Left renal cortex interstitium (tissue), 4 donors: ENCODE data around the gene SELENOO. TPM values are rescaled to one million over a fixed set of nuclear protein-coding genes. Genes with fewer than 3 reads are reported as not detected.
"Not testable (repeated sequence)": the region's sequence is repeated elsewhere in the genome, so short reads cannot be mapped to it uniquely, and the experiment has no call there.

Source experiments
- DNase-seq, 4 donors: peaks; one replicate each; pipeline ENCODE4 v3.0.0-alpha.2; 2013; ENCODE audit warnings: low read depth in 4 of 4, low spot score in 2 of 4, missing footprints in 1 of 4
- polyA plus RNA-seq, 4 donors: library from polyadenylated mRNA; unstranded; fragments of 120-200 nt; gene quantifications; one replicate each; pipeline ENCODE4 v1.2.1, GENCODE V29; 2013; ENCODE audit not compliant: insufficient read length in 4 of 4

SELENOO gene
- polyA plus RNA-seq, result 10 to 100 TPM; 16.3 to 33.8 (median 26.2) TPM

- peak in 2 of 4 donors; percentile 79 to 80 for DNase-seq
Observed at GRCh38 chr22:50200461-50201190, at the start of gene SELENOO. TSS of gene SELENOO (plus strand) at chr22:50201011. CDS start at chr22:50201037, 26 bp downstream.

GRCh38 chr22:50151571-50152537 lies 49.0 kb upstream of the SELENOO start:
- DNase-seq, result no peak

- DNase-seq, result no peak
Observed at GRCh38 chr22:50153056-50153755, 47.6 kb upstream of the SELENOO start.

- no peak for DNase-seq
Observed at GRCh38 chr22:50153756-50154140, 47.1 kb upstream of the SELENOO start.

GRCh38 chr22:50157709-50158375 lies 43.0 kb upstream of the SELENOO start:
- no peak for DNase-seq

- DNase-seq, result no peak
Observed at GRCh38 chr22:50160947-50161346, 39.9 kb upstream of the SELENOO start.

- DNase-seq, result no peak
Observed at GRCh38 chr22:50161508-50162390, 39.1 kb upstream of the SELENOO start.

GRCh38 chr22:50162391-50162956 lies 38.3 kb upstream of the SELENOO start:
- DNase-seq, result no peak

- DNase-seq, result no peak
Observed at GRCh38 chr22:50165436-50166123, 35.2 kb upstream of the SELENOO start.

GRCh38 chr22:50167689-50168489 lies 32.9 kb upstream of the SELENOO start:
- no peak for DNase-seq

- DNase-seq, result not testable (repeated sequence)
Observed at GRCh38 chr22:50168490-50169180, 32.2 kb upstream of the SELENOO start.

- DNase-seq, result no peak
Observed at GRCh38 chr22:50169181-50169759, 31.5 kb upstream of the SELENOO start.

- DNase-seq, result no peak
Observed at GRCh38 chr22:50169774-50170341, 31.0 kb upstream of the SELENOO start.

- no peak for DNase-seq
Observed at GRCh38 chr22:50170453-50171318, 30.1 kb upstream of the SELENOO start, which contains the start of gene PANX2. TSS of gene PANX2 (plus strand) at chr22:50170731. CDS start at chr22:50170731, 0 bp downstream.

- DNase-seq, result no peak
Observed at GRCh38 chr22:50171319-50171964, 29.4 kb upstream of the SELENOO start.
